ENCODE results near the gene DCUN1D2.

DNA sequence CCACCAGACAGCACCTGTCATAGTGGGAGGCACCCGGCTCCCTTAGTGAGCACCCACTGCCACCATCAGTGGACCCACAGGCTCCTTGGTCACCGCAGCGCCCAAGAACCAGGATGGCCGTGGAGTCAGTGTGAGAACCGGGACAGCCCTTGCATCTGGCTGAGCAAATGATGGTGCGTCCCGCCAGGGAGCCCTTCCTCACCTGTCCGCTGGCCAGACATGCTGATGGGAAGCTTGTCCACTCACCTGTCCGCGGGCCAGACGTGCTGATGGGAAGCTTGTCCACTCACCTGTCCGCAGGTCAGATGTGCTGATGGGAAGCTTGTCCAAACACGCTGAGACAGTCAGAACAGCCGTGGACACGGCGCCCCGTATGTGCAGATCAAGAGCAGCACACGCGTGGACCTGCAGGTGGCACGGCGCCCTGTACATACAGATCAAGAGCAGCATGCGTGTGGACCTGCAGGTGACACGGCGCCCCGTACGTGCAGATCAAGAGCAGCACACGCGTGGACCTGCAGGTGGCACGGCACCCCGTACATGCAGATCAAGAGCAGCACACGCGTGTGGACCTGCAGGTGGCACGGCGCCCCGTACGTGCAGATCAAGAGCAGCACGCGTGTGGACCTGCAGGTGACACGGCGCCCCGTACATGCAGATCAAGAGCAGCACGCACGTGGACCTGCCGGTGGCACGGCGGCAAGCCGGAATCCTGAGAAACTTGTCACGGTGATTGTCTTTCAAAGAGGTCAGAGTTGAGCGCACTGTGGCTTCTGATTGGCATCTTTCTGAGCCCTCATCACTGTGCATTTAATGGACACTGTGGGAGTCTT is 40.7 kb upstream of the DCUN1D2 start:
- TF ChIP-seq EZH2 (IDR thresholded peaks at IDR 0.05; ENCODE audit: borderline replicate concordance, low read depth, low read length, poor library complexity, severe bottlenecking) = no peak
- TF ChIP-seq, protein P1, sequence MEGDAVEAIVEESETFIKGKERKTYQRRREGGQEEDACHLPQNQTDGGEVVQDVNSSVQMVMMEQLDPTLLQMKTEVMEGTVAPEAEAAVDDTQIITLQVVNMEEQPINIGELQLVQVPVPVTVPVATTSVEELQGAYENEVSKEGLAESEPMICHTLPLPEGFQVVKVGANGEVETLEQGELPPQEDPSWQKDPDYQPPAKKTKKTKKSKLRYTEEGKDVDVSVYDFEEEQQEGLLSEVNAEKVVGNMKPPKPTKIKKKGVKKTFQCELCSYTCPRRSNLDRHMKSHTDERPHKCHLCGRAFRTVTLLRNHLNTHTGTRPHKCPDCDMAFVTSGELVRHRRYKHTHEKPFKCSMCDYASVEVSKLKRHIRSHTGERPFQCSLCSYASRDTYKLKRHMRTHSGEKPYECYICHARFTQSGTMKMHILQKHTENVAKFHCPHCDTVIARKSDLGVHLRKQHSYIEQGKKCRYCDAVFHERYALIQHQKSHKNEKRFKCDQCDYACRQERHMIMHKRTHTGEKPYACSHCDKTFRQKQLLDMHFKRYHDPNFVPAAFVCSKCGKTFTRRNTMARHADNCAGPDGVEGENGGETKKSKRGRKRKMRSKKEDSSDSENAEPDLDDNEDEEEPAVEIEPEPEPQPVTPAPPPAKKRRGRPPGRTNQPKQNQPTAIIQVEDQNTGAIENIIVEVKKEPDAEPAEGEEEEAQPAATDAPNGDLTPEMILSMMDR (conservative IDR thresholded peaks at IDR 0.05; ENCODE audit: low read depth, low read length) = no peak
